ENCODE data around the gene COLEC11.
"Not testable (repeated sequence)": the region's sequence is repeated elsewhere in the genome, so short reads cannot be mapped to it uniquely, and the experiment has no call there.

COLEC11 gene

GRCh38 chr2:3606028-3606369 lies 11.1 kb downstream of the COLEC11 start:
- H3K27me3 Mint-ChIP-seq, result peaks cover 3% of the 10 kb centered on the region
- no peak for DNase-seq
- CTCF ChIA-PET, result no interaction called here
- H3K9me3 Mint-ChIP-seq, result no peaks in the 10 kb centered on the region
- H3K36me3 Mint-ChIP-seq, result no peaks in the 10 kb centered on the region
- no peak overlapping the region for H3K4me3 Mint-ChIP-seq
- peaks cover 23% of the 10 kb centered on the region for H3K4me1 Mint-ChIP-seq
- H3K27ac Mint-ChIP-seq, result peak overlapping the region; percentile 76

DNA sequence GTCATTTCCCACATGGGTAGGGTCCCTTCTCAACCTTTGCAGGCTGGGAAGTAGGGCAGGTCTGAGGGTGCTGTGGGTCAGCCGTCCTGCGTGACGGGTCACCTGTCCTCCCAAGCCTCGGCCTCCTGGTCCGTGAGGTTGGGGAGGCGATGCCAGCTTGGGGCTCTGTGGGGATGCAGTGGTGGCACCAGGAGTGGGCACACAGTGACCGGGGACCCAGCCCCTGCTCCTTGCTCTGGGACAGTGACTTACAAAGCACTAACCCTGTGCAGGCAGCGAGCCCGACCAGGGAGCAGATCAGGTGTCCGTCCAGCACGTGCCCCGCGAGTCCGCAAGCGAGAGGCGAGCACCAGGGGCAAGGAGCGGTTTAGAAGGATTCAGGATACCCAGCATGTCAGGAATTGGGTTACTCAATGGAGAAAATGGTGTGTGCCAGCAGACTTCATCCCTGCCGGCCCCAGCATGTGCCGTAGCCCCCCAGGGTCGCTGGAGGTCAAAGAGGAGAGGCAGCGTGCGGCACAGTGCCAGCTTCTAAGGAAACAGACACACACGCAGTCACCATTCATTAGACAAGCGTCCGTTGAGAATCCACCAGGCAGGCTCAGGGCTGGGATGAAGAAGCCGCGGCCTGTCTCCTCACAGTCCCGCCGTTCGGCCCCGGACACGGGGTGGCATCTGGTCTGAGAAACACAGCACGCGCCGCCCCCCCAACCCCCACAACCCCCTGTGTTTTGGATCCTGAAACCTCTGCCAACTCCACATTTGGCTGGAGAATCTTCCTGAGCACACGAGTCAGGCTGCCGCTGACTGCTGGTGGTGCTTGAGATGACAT lies 11.7 kb downstream of the COLEC11 start:
- Mint-ChIP-seq H3K27me3 (peaks cover 3% of the 10 kb centered on the region), H3K4me1 (peaks cover 23% of the 10 kb centered on the region), H3K27ac (no peak overlapping the region), H3K9me3 (no peaks in the 10 kb centered on the region), H3K36me3 (no peaks in the 10 kb centered on the region), H3K4me3 (no peak overlapping the region)
- CTCF ChIA-PET, result no interaction called here
- no peak for DNase-seq

- Mint-ChIP-seq H3K36me3 (no peaks in the 10 kb centered on the region), H3K27me3 (peaks cover 3% of the 10 kb centered on the region), H3K4me3 (no peak overlapping the region), H3K4me1 (peaks cover 23% of the 10 kb centered on the region), H3K27ac (peak overlapping the region; percentile 58), H3K9me3 (peaks cover 2% of the 10 kb centered on the region)
- CTCF ChIA-PET, result no interaction called here
- DNase-seq, result no peak
These were observed 13.7 kb downstream of the COLEC11 start for GRCh38 chr2:3608373-3609278.

DNA sequence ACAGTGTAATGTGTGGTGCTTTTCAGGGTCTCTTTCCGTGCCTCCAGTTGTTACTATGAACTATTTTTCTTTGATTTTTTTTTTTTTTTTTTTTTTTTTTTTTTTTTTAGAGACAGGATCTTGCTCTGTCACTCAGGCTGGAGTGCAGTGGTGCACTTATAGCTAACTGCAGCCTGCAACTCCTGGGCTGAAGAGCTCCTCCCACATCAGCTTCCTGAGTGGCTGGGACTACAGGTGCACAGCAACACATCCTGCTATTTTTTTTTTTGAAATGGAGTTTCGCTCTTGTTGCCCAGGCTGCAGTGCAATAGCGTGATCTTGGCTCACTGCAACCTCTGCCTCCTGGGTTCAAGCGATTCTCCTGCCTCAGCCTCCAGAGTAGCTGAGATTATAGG lies 14.4 kb downstream of the COLEC11 start:
- H3K36me3 Mint-ChIP-seq, CTCF ChIA-PET: not testable (repeated sequence)

DNA sequence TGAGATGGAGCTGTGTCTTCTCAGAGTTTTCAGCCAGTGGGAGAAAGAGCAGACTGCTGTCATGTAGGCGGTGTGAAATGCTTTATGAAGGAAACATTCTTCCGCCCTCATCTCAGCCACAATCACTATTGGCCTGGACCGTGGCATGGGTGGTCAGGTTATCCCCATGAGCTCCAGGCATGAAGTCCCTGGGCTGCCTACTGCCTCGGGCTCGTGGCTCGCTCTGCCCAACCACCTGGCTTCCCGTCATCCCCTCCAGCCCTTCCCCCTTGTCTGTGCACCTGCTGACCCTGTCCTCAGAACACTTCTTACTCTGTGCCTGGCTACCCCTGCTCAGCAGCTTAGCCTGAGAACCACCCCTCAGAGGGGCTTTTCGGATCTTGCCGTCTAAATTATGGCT lies 15.5 kb downstream of the COLEC11 start:
- H3K27ac Mint-ChIP-seq, result no peak overlapping the region
- CTCF ChIA-PET, result no interaction called here

More for the DNA sequence above, 14.4 kb downstream of the COLEC11 start:
- H3K4me3 Mint-ChIP-seq, H3K27me3 Mint-ChIP-seq, H3K9me3 Mint-ChIP-seq: not testable (repeated sequence)
- peaks cover 23% of the 10 kb centered on the region for H3K4me1 Mint-ChIP-seq
- peak; percentile 65 for DNase-seq
- H3K27ac Mint-ChIP-seq, result peak overlapping the region; percentile 58

GRCh38 chr2:3610881-3611505 lies 16.1 kb downstream of the COLEC11 start:
- CTCF ChIA-PET, result no interaction called here

More for the DNA sequence above, 15.5 kb downstream of the COLEC11 start:
- Mint-ChIP-seq H3K36me3 (no peaks in the 10 kb centered on the region), H3K9me3 (peaks cover 8% of the 10 kb centered on the region), H3K4me1 (peaks cover 20% of the 10 kb centered on the region), H3K27me3 (no peaks in the 10 kb centered on the region), H3K4me3 (no peak overlapping the region)
- DNase-seq, result no peak

GRCh38 chr2:3611589-3611988 lies 16.7 kb downstream of the COLEC11 start:
- Mint-ChIP-seq H3K36me3 (no peaks in the 10 kb centered on the region), H3K27ac (no peak overlapping the region), H3K4me3 (no peak overlapping the region), H3K27me3 (no peaks in the 10 kb centered on the region), H3K4me1 (peaks cover 15% of the 10 kb centered on the region), H3K9me3 (peaks cover 9% of the 10 kb centered on the region)
- DNase-seq, result no peak
- CTCF ChIA-PET, result no interaction called here

More at GRCh38 chr2:3610881-3611505, 16.1 kb downstream of the COLEC11 start:
- Mint-ChIP-seq H3K36me3 (no peaks in the 10 kb centered on the region), H3K9me3 (peaks cover 8% of the 10 kb centered on the region), H3K27ac (no peak overlapping the region), H3K4me1 (peaks cover 15% of the 10 kb centered on the region), H3K4me3 (no peak overlapping the region), H3K27me3 (no peaks in the 10 kb centered on the region)
- DNase-seq, result no peak

- peaks cover 4% of the 10 kb centered on the region for H3K27me3 Mint-ChIP-seq
- peaks cover 15% of the 10 kb centered on the region for H3K4me1 Mint-ChIP-seq
- no peak overlapping the region for H3K27ac Mint-ChIP-seq
- no peak for DNase-seq
- peaks cover 12% of the 10 kb centered on the region for H3K9me3 Mint-ChIP-seq
- CTCF ChIA-PET, result no interaction called here
- H3K36me3 Mint-ChIP-seq, result no peaks in the 10 kb centered on the region
- no peak overlapping the region for H3K4me3 Mint-ChIP-seq
These were observed 18.0 kb downstream of the COLEC11 start for GRCh38 chr2:3612639-3613523.

- H3K9me3 Mint-ChIP-seq, result peaks cover 12% of the 10 kb centered on the region
- H3K4me1 Mint-ChIP-seq, result peaks cover 11% of the 10 kb centered on the region
- H3K27ac Mint-ChIP-seq, result no peak overlapping the region
- CTCF ChIA-PET, result no interaction called here
- no peaks in the 10 kb centered on the region for H3K36me3 Mint-ChIP-seq
- H3K4me3 Mint-ChIP-seq, result no peak overlapping the region
- no peak for DNase-seq
- peaks cover 4% of the 10 kb centered on the region for H3K27me3 Mint-ChIP-seq
These were observed 18.6 kb downstream of the COLEC11 start for GRCh38 chr2:3613524-3613905.

GRCh38 chr2:3614743-3615142 lies 19.8 kb downstream of the COLEC11 start:
- H3K4me1 Mint-ChIP-seq, H3K27ac Mint-ChIP-seq, DNase-seq, H3K36me3 Mint-ChIP-seq, H3K27me3 Mint-ChIP-seq, H3K4me3 Mint-ChIP-seq: not testable (repeated sequence)
- CTCF ChIA-PET, result interaction anchor here (0.6 kb wide), 1 partner anchor 50 kb away, joined by 4 read pairs; no protein-coding TSS in a partner anchor
- H3K9me3 Mint-ChIP-seq, result peaks cover 12% of the 10 kb centered on the region

DNA sequence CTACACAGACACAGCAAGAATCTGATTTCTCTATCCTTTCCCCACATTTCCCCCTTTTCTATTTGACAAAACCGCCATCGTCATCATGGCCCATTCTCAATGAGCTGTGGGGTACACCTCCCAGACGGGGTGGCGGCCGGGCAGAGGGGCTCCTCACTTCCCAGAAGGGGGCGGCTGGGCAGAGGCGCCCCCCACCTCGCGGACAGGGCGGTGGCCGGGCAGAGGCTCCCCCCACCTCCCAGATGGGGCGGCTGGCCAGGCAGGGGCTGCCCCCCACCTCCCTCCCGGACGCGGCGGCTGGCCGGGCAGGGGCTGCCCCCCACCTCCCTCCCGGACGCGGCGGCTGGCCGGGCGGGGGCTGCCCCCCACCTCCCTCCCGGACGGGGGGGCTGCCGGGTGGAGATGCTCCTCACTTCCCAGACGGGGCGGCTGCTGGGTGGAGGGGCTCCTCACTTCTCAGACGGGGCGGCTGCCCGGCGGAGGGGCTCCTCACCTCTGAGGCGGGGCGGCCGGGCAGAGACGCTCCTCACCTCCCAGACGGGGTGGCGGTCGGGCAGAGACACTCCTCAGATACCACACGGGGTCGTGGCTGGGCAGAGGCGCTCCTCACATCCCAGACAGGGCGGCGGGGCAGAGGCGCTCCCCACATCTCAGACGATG lies 20.8 kb downstream of the COLEC11 start:
- H3K4me3 Mint-ChIP-seq, H3K27me3 Mint-ChIP-seq, H3K4me1 Mint-ChIP-seq, H3K36me3 Mint-ChIP-seq, CTCF ChIA-PET, DNase-seq, H3K27ac Mint-ChIP-seq: not testable (repeated sequence)
- peaks cover 12% of the 10 kb centered on the region for H3K9me3 Mint-ChIP-seq

DNA sequence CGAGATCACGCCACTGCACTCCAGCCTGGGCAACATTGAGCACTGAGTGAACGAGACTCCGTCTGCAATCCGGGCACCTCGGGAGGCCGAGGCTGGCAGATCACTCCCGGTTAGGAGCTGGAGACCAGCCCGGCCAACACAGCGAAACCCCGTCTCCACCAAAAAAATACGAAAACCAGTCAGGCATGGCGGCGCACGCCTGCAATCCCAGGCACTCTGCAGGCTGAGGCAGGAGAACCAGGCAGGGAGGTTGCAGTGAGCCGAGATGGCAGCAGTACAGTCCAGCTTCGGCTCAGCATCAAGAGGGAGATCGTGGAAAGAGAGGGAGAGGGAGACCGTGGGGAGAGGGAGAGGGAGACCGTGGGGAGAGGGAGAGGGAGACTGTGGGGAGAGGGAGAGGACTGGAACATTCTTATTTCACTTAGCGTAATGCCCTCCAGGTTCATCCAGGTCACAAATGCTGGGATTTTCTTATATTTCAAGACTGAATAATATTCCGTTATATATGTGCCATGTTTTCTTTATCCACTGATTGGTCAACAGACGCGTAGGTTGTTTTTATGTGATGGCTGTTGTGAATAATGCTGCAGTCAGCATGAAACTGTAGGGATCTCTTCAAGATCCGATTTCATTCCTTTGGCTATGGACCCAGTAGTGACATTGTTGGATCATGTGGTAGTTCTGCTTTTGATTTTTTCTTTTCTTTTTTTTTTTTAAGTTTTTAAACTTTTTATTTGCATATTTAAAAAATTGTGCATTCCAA lies 21.7 kb downstream of the COLEC11 start:
- CTCF ChIA-PET, H3K27ac Mint-ChIP-seq, DNase-seq, H3K4me1 Mint-ChIP-seq, H3K4me3 Mint-ChIP-seq, H3K27me3 Mint-ChIP-seq, H3K36me3 Mint-ChIP-seq: not testable (repeated sequence)
- H3K9me3 Mint-ChIP-seq, result peaks cover 12% of the 10 kb centered on the region

All from activated naive CD4-positive, alpha-beta T cell treated with anti-CD3 and anti-CD28 coated beads, Interleukin-2, amount 10 ng/mL, durations not matched to agents 7 days and 5 days (primary cell).